Cardiac fibroblast (primary cell): ENCODE measurements around the gene VAC14.

Experiments used
- DNase-seq, 2 donors: peaks; one replicate each; pipeline versions ENCODE4 v3.0.0 to v3.0.0-alpha.2; 2010; ENCODE audit warnings: low read depth in 2 of 2
- H3K4me3 ChIP-seq, 2 donors: replicated peaks in 1 of 2; 1 replicate in 1 of 2; 2 replicates in 1 of 2; pipeline ENCODE4 v1.5.1; 2011; ENCODE audit warnings: low read depth in 2 of 2, low read length in 2 of 2, mild to moderate bottlenecking in 2 of 2, moderate library complexity in 1 of 2
- TF ChIP-seq, protein P1 (sequence below): IDR thresholded peaks from one replicate; pipeline ENCODE4 v1.5.1; 2011; ENCODE audit warnings: low read depth, mild to moderate bottlenecking, low read length, inconsistent platforms

VAC14 gene

DNA sequence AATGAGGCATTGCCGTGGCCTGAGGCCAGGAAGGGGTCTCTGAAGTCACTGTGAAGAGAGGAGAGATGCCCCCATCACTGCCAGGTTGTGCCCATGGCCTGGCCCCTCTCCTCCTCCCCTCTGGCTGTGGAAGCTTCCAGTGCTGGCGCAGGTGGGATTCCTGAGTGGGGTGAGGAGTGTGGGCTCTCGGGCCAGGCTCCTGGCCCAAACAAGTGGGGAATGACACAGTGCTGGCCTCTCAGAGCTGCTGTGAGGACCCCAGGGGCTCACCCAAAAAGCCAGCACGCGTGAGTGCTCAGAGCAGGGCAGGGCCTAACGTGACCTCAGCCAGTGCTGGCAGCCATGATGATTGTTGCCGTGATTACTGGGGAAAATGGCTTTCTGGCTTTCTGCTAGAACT, 61.6 kb downstream of the VAC14 start:
- no peak overlapping the region for H3K4me3 ChIP-seq
- DNase-seq = no peak
- TF ChIP-seq, protein P1, sequence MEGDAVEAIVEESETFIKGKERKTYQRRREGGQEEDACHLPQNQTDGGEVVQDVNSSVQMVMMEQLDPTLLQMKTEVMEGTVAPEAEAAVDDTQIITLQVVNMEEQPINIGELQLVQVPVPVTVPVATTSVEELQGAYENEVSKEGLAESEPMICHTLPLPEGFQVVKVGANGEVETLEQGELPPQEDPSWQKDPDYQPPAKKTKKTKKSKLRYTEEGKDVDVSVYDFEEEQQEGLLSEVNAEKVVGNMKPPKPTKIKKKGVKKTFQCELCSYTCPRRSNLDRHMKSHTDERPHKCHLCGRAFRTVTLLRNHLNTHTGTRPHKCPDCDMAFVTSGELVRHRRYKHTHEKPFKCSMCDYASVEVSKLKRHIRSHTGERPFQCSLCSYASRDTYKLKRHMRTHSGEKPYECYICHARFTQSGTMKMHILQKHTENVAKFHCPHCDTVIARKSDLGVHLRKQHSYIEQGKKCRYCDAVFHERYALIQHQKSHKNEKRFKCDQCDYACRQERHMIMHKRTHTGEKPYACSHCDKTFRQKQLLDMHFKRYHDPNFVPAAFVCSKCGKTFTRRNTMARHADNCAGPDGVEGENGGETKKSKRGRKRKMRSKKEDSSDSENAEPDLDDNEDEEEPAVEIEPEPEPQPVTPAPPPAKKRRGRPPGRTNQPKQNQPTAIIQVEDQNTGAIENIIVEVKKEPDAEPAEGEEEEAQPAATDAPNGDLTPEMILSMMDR = no peak

DNA sequence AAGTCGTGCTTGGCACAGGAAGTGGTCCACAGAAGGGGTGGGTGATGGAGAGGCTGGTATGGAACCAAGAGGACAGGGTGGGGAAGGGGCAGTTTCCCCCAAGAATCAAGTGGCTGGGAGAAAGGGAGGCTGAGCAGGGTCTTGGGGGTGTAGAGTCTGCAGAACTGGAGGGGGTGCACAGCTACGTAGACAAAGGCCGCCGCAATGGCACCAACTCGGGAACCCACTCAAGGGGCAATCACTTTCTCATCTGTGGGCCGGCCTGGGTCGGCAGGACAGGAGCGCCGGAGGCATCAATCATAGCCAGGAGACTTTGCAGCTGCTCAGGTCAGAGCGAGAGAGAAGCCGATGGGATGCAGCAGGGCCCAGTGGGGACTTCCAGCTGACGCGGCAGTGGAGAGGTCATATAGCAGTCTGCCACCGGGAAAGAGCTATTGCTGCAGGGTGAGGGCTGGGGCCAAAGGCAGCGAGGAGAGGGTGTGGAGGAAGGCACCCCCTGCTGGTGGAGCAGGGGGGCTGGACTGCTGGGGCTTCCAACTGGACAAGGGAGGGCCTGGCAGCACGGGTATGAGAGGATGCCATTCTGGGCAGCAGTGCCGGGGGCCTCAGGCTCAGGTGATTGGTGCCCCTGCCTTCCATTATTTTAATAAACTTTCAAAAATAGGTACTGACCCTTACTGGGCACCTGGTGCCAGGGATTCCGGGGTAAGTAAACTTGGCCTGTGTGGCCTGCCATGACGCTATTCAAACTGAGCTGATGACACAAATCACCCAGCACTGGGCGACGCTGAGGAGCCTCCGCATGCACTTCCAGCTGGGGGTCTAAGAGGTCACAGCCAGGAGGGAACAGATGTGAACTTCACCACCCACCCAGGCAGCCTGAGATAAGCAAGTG, 62.6 kb downstream of the VAC14 start:
- peak; percentile 62 to 83 for DNase-seq
- no peak overlapping the region for H3K4me3 ChIP-seq

DNA sequence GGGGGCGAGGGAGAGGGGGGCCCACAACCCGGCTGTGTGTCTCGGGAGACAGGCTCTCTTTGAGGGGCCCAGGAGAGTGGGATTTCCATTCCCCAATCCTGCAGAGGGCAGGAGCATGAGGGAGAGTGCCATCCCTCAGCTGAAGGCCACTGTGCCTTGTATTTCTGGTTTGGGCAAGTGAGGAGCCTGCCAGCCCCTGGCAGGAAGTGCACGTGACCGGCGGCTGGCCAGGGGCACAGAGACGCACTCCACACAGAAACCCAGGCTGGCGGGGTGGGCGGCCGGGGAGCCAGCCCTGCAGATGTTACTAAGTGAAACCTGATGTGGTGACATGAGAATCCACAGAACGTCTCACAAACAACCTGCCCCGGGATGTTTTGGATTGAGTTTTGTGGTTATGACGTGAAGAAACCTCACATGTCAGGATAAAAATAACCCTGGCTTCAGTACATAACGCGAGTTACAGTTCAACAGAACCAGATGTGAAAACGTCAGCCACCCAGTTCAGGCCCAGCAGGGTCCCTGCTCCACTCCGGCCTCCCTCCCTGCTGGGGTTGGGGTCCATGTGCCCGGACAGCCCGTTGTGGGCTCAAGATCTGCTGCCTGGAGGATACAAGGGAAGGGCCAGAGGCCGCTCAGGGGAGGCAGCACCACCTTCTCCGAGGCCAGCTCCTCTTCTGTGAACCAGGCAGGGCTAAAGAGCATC, 63.4 kb downstream of the VAC14 start:
- no peak overlapping the region for H3K4me3 ChIP-seq
- peak; percentile 59 to 94 for DNase-seq
- TF ChIP-seq, protein P1 = no peak

More for the DNA sequence above, 62.6 kb downstream of the VAC14 start:
- TF ChIP-seq, protein P1 = peak; percentile 73

DNA sequence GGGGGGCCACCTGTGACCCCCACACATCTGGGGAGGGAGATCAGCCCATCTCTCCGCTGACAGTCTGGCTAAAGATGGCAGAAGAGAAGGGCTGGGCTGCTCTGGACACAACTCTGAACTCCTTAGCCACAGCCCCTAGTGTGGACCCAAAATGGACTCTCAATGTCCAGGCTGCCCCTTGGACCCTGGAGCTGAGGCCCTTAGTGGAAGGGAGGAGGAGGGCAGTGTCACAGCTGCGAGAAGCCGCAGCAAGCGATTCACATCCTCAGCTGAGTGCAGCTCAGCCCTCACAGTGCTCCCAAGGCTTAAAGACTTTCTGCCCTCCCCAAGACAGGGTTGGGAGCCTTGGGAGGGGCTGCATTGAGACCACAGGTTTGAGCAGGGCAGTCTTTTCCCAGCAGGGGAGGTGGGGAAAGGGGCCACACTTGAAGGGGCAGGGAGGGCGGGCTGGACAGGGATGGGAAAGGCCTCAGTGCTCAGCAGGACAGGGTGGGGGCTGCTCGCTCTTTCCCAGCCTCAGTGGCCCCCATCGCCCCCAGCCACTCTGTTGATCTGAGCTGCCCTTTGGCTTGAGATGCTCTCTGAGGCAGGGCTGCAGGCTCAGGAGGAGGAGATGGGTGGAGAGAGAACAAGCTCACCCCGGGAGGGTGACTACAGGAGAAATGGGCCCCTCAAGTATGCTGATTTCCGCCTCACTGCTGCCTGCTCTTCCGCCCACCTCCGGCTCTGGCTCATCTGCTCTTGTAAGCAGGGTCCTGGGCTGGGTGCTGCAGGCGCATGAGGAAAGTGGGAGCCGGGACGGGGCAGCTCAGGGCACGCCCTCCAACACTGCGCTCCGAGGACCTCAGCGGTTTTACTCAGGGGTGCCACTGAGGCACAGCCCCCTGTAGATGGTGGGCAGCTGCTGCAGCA, 64.2 kb downstream of the VAC14 start:
- no peak for DNase-seq
- no peak overlapping the region for H3K4me3 ChIP-seq
- TF ChIP-seq, protein P1 = no peak

DNA sequence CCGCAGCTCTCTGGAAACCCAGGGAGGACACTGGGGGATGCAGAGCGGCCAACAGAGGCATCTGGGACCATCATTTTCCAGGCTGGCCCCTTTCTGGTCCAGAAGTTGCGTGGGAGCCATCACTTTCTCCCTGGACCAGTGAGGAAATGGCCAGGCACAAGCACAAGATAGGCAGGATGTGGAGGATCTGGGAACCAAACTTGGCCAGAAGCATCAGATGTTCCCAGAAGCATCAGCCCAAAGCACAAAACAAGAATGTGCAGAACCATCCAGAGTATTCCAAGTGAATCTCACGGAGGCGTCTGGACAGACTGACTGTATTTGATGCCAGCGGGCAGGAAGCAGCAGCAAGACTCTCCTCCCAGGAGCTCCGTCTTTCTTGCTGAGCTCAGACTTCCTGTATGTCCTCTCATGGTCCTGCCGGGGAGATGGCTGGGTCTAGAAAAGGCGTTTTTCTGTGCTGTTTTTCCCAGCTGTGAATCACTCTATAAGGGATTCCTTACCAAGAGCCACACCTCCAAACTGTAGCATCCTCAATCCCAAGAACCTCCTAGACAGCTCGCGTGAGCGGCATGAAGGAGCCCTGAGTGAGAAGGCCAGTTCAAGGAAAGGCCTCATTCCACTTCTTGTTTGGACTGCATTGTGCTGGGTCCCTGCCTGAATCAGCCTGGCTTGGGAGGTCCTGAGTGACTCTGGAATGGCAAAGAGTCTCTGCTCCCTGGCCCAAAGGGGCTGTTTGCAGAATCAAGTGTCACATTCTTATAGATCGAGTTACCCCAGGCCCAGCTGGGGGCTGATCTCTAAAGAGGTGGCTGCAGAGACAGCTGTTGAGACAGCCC, 65.6 kb downstream of the VAC14 start:
- no peak overlapping the region for H3K4me3 ChIP-seq
- peak; percentile 52 to 82 for DNase-seq
- TF ChIP-seq, protein P1 = no peak
